NCI-H510A treated with DMSO at 0.1 percent for 48 hours (cell line): ENCODE results near the gene BMPR1A.
"Not testable (repeated sequence)": the region's sequence is repeated elsewhere in the genome, so short reads cannot be mapped to it uniquely, and the experiment has no call there.

ENCODE experiments used
- DNase-seq: peaks from one replicate; lab custom pipeline; 2025; lab: John Stamatoyannopoulos, UW

Gene BMPR1A

DNA sequence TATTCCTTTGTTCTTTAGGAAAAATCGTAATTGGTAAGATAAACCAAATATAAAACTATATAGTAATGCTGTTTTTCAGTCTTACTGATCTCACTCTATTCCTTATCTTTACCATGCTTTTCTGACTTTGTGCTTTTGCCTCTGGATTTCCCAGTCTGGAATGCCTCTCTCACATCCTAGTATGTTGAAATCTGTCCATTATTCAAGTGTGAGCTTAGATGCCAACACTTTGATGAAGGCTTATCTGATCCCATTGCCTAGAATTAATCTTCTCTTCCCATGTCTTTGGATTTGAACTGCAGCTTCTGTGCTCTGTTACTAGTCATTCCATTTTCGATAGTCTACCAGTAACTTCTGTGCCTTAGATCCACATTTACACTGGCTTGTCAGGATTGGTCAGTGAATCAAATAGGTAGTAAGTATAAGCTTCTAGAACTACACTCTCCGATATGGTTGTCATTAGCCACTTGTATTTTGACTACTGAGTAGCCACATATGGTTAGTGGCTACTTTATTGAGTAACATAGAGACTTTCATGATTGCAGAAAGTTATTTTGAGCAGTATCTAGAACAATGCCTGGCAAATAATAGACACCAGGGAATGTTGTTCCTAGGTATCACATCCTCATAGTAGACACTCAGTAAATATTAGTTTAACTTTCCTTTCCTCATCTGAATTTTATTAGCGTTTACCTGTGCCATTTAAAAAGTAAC, 92.9 kb downstream of the BMPR1A start:
- no peak for DNase-seq

DNA sequence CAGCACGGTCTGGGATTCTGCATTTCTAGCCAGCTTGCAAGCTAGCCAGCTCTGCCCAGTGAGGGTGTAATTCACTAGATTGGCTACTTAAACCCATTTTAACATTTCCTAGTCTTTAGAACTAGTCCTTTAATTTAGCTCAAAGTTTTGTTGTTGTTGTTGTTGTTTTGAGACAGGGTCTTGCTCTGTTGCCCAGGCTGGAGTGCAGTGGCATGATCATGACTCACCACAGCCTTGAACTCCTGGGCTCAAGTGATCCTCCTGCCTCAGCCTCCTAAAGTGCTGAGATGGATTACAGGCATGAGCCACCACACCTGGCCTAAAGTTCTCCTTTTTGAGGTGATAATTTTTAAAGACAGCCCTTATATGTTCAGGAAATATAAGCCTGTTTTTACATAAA, 94.1 kb downstream of the BMPR1A start:
- DNase-seq: no peak

DNA sequence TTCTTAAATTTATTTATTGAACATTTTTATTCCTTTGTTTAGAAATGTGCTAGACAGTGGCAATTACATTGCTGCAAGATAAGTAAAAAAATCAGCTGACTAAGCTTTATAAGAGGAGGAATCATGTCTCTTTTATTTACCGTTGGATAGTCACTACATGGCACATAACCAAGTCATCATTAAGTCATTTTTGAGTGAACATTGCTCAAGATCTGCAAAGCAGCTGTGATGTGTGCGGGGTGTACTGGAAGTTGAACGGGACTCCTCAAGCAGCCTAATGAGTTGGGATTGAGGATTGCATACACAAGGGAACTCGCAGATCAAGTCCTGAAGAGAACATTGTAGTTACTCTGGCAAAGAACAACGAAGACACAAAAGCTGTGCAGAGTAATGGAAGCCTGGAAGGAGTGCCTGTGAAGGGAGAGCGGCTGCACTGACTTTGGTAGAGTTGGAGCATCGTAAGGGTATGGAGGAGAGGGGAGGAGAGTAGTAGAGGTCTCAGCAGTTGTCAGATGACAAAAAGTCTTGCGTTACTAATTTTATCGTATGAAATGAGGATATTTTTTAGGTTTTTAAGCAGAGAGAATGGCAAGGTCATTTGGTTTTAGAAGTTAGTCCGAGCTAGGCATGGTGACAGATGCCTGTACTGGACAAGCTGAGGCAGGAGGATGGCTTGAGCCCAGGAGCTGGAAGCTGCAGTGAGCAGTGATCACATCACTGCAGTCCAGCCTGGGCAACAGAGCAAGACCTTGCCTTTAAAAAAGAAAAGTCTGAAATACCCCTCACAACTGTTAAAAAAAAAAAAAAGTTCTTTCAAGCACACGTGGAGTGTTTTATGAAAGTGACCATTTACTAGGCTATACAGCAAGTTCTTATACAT, 95.1 kb downstream of the BMPR1A start:
- DNase-seq: no peak

DNA sequence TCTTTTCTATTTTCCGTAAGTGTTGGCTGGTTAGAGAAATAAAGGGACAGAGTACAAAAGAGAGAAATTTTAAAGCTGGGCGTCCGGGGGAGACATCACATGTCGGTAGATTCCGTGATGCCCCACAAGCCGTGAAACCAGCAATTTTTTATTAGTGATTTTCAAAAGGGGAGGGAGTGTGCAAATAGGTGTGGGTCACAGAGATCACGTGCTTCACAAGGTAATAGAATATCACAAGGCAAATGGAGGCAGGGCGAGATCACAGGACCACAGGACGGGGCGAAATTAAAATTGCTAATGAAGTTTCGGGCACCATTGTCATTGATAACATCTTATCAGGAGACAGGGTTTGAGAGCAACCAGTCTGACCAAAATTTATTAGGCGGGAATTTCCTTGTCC, 97.2 kb downstream of the BMPR1A start:
- not testable (repeated sequence) for DNase-seq

DNA sequence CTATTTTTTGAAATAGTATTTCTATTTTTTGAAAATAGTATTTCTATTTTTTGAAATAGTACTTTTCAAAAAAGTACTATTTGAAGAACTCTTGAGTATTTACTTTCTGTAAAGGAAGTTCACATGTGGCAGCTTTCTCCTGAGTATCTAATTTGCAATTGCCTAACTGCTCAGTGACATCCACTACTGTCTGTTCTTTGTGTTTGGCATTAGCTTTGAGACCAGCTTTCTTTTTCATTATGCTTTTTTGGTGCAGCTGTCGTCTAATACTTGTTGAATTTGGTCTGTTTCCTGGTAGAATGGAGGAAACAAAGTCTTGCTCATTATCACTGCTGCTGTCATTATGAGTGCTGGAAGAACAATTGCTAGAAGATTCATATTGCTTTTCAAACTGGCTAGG, 99.1 kb downstream of the BMPR1A start:
- DNase-seq: no peak

DNA sequence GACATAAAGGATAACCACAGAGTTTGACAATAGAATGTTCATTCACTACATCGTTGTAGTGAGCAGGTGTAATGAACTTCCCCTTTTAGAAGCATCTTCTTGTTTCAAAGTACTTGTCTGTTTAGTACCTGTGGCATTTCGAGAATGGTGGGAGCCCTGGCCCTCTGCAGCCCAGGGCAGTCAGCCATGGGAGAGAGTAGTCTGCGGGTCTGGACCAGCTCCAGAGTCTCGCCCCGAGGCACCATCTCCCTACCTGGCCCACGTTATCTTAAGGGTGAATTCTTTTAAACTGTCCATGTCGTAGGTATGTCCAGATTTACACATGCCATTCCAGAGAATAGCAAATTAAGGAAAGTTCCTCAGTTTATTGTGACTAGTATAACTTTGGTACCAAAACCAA, 99.7 kb downstream of the BMPR1A start:
- no peak for DNase-seq

DNA sequence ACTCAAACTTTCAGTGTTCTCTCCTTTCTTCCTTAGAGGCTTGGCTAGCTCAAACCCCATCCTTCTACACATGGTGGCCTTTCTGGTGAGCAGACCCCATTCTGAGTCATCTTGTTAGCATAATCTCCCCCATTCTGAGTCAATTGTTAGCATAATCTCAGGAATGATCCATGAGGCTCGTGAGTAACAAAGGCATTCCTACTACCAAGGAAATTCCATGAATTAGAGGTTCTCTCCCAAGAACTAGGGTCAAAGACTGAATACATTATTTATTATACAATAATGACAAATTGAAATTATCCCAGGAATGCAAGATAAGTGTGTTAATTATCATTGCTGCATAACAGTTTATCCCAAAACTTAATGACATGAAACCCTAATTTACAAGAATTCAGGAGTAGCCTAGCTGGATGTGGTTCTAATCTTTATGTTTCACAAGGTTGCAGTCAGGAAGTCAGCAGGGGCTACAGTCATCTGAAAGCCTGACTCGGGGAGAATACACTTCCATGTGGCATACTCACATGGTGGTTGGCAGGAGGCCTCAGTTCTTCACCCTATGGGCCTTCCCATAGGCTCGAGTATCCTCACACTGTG, 100.8 kb downstream of the BMPR1A start:
- DNase-seq: no peak

DNA sequence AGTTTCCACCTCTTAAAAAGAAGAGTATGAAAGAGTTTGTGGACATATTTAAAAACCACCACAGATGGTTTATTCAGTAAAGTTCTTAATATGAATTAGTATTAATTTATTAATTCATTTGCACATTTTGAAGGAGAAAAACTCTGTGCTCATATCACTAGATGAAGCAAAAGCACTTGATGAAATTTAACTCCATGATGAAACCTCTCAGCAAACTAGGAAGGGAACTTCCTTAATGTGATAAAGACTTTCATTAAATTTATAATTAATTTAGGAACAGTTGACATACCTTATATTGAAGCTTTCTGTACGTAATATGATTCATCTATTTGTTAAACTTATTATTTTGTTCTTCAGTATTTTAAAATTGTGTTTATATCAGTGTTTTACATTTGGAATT, 101.6 kb downstream of the BMPR1A start:
- no peak for DNase-seq

DNA sequence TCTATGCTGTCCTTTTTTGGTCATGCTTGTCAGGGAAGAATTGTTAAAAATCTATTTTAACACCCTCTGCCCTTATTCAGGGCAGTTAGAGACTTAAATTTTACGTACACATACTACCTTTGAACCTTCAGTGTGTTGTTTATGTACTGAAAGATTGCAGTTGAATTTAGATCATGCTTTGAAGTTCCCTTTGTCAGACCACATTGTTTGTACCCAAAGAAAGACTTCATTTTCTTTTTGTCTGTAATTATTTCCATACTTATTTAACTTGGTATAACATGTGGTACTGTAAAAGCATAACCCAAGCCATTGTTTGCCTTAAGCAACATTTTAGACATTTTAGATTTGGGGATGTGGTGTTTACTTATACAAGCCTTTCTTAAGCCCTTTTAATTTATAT, 104.9 kb downstream of the BMPR1A start:
- no peak for DNase-seq

DNA sequence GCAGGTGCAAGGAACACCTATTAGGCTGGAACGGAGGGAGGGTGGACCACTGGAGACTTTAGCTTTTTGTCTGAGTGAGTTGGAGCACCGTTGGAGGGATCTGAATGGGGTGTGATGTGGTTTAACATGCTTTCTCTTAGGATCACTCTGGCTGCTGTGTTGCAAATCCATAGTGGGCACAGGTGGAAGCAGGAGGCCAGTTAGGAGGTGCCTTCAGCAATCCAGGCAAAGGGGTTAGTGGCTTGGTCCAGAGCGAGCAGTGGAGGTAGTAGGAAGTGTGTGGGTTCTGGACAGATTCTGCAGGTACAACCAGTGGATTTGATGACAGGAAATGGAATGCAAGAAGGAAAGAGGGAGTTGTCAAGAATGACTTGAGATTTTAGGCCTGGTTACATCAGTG, 106.0 kb downstream of the BMPR1A start:
- no peak for DNase-seq

DNA sequence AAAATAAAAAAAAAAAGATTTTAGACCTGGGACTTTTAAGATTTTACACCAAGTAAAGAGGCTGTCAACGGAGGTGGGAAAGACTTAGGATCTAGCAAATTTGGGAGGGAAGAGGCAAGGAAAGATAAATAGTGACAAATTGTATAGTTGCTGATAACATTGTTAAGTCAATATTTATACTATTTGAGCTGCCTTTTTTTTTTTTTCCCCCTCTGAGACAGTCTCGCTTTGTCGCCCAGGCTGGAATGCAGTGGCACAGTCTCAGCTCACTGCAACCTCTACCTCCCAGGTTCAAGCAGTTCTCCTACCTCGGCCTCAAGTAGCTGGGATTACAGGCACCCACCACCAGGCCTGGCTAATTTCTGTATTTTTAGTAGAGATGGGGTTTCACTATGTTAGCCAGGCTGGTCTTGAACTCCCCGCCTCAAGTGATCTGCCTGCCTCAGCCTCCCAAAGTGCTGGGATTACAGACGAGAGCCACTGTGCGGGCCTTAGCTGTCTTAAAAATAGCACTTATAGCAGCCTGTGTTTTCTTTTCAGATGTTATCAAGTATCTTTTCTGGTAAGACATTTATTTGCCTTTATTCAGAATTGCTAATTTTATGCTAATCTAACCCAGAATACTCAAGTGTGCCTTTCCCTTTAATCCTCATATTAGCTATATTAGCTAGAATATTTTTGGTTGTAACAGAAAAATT, 106.5 kb downstream of the BMPR1A start:
- no peak for DNase-seq

DNA sequence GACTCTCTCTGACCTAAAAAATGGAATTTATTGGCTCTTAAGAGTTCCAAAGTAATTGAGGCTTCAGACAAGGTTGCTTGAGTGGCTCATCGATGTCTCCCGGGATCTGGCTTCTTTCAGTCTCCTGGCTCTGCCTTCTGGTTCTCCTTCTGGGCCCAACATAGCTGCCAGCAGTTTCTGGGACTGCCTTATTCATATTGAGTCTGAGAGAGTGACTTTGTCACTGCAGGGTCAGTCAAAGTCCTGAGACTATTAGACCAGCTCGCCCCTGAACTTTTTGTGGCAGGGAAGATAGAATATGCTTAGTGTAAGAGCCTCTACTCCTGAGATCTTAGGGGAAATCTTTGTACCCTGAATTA, 107.0 kb downstream of the BMPR1A start:
- DNase-seq: no peak

DNA sequence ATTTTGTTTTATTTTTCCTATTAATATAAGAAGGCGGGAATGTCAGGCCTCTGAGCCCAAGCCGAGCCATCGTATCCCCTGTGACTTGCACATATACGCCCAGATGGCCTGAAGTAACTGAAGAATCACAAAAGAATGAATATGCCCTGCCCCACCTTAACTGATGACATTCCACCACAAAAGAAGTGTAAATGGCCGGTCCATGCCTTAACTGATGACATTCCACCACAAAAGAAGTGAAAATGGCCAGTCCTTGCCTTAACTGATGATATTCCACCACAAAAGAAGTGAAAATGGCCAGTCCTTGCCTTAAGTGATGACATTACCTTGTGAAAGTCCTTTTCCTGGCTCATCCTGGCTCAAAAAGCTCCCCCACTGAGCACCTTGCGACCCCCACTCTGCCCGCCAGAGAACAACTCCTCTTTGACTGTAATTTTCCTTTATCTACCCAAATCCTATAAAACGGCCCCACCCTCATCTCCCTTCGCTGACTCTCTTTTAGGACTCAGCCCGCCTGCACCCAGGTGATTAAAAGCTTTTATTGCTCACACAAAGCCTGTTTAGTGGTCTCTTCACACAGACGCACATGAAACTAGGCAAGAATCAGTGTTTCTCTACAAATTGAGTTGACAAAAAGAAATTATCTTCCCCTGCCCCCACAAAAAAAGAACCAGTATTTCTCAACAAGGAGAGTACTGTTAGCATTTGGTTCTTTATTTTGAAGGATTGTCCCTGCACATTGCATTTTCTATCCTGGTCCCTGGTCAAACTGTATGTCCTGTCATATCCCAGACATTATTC, 108.8 kb downstream of the BMPR1A start:
- not testable (repeated sequence) for DNase-seq

DNA sequence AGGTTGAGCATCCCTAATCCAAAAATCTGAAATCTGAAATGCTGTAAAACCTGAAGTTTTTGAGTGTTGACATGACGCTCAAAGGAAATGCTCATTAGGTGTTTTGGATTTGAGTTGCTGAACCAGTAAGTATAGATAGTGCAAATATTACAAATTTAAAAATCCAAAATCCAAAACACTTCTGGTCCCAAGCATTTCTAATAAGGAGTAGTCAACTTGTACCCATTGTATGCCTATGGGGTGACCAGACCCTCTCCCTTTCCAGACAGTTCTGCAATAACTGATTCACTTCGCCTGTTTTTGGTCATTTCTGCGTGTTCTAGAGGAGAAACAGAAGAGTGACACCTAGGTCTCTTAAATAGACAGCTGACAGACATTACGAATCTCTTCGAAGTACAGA, 110.7 kb downstream of the BMPR1A start:
- DNase-seq: no peak

DNA sequence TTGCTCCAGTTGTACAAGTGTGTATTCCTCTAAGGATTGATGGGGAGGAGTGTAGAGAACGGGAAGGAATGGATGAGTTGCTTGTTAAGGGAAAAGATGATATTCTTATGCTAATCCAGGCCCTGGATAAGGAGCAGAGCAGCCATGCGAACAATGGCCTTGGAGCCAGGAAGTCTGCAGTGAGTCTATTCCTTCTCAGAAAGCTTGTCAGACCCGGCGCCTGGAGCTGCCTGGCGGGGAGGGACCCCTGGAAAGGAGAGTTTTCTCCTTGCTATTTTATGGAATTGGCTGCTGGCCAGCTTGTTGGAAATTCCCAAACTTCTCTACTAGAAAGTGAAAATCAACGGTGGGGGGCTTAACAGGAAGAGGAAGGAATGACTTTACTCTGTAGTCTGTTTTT, 111.9 kb downstream of the BMPR1A start:
- no peak for DNase-seq

DNA sequence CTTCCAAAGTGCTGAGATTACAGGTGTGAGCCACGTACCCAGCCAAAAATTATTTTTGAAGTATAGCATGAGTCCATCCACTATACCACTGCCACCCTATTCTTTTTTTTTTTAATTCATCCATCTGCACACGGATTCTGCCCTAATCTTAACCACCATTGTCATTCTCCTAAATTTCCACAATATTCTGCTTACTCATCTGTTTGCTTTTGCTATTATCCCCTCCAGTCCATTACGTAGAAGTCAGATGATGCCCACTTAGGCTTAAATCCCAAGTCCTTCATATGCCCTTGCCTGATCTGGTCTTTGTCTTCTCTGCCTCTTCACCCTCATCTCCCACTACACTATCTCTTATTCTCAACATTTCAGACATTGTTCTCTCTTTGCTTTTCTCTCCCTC, 114.3 kb downstream of the BMPR1A start:
- DNase-seq: no peak

DNA sequence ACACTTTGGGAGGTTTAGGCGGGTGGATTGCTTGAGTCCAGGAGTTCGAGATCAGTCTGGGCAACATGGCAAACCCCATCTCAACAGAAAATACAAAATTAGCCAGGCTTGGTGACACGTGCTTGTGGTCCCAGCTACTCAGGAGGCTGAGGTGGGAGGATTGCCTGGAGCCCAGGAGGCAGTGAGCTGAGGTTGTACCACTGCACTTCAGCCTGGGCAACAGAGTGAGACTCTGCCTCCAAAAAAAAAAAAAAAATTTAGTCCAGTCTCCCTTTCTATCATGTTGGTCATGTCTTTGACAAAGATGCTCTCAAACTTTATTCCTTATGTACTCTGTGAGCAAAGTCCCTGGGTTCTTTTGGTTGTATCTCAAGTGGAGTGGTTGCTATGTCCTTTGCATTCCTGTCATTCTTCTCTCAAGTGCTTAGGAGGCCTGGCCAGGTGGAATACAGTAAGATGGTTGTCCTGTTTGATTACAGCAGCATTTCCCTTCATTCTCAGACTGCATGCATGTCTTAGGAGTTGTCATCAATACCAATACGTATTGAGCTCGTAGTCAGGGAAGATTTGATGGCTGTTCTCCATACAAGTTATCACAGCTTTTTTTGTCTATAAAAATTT, 115.3 kb downstream of the BMPR1A start:
- no peak for DNase-seq

DNA sequence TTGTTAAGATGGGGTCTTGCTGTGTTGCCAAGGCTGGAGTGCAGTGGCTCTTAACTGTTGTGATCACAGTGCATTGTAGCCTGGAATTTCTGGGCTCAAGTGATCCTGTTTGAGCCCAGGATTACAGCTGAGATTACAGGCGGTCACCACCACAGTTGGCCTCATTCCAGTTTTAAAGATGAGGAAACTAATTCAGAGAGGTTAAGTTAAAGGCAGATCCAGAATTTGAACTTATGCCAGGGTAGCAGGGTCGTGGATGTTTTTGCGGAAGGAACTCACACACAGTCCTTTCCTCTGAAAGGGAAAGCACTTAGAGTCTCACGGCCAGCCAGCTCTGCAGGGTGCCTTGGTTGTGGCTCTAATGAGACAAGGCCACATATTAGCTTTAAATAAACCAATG, 116.3 kb downstream of the BMPR1A start:
- no peak for DNase-seq

DNA sequence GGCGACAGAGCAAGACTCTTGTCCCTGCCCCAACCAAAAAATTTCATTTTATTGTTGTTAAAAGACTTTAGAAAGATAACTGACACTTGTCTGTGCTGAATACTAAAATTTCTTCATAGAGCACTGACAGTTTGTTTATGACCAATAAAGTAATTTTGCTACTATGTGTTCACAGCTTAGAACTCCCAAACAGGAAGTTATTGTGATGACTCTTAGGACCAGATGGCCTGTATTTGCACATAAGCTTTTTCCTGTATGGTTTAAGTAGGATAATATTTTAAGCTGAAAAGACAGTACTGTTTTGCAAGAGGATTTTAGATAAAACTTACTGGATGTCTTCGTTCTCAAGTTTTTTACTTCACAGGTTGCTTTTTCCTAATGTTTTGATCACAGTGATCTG, 120.3 kb downstream of the BMPR1A start:
- DNase-seq: no peak

DNA sequence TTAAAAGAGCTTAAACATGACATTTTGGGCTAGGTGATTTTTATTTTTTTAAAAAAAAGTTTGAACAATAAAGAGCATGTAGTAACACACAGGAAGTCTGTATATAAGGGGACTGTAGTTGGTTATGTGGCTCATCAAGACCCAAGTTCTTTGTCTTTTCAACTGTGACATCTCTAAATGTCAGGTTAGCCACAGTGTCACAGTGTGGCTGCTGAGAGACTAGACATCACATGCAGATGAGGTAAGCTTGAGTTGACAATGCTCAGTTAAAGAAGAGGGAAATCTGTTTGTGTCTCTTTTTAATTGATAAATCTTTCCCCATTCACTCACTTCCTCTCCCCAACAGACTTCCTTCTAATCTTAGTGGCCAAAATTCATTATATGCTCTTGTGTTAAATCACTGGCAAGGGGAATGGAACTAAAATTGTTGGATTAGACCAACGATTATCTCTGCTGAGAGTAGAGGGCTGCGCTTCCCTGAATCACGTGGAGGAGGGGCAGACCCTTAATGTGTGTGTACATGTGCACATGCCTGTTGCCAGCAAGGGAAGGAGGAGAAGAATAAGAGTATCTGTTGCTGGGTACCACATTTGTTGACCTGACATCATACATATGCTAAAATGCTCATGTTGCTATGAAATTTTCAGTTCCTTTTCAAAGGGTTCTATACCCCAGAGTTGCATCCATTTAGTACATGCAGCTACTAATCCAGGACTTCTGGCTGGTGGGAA, 122.7 kb downstream of the BMPR1A start:
- DNase-seq: no peak

DNA sequence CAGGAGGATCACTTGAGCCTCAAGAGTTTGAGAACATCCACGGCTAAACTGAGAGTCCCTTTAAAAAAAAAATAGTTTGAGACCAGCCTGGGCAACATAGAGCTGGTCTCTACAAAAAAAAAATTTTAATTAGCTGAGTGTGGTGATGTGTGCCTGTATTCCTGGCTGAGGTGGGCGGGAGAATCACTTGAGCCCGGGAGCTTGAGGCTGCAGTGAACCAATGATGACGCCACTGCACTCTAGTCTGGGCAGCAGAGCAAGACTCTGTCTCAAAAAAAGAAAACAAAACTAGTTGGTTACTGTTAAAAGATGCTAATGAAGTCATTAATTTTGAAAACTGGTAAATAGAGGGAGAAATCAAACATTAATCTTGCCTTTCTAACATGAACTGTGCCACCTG, 124.6 kb downstream of the BMPR1A start:
- no peak for DNase-seq
